GM21576 (cell line): ENCODE data around the gene TXLNG.
"Not testable (repeated sequence)": the region's sequence is repeated elsewhere in the genome, so short reads cannot be mapped to it uniquely, and the experiment has no call there.

Source experiments
- ATAC-seq: cut with Tn5 transposase; IDR thresholded peaks from one replicate; pipeline ENCODE4 v1.9.1; 2021; ENCODE audit warnings: mild to moderate bottlenecking, moderate library complexity; ENCODE audit not compliant: unreplicated experiment

Gene TXLNG

GRCh38 chrX:16786139-16786790 lies at the start of gene TXLNG:
TXLNG (plus strand) TSS chrX:16786466; CDS start chrX:16786488, 22 bp downstream.
- ATAC-seq: peak; percentile 99

GRCh38 chrX:16737024-16737423 lies 49.2 kb upstream of the TXLNG start:
- no peak for ATAC-seq

GRCh38 chrX:16739574-16739973 lies 46.7 kb upstream of the TXLNG start:
- no peak for ATAC-seq

- no peak for ATAC-seq
Measured at GRCh38 chrX:16743604-16744325, 42.5 kb upstream of the TXLNG start.

- ATAC-seq: no peak
Measured at GRCh38 chrX:16745102-16745501, 41.2 kb upstream of the TXLNG start.

GRCh38 chrX:16745659-16746058 lies 40.6 kb upstream of the TXLNG start:
- ATAC-seq: no peak

GRCh38 chrX:16748425-16748824 lies 37.8 kb upstream of the TXLNG start:
- ATAC-seq: no peak

- no peak for ATAC-seq
Measured at GRCh38 chrX:16750136-16750535, 36.1 kb upstream of the TXLNG start.

GRCh38 chrX:16754019-16754418 lies 32.2 kb upstream of the TXLNG start:
- no peak for ATAC-seq

GRCh38 chrX:16756724-16757123 lies 29.5 kb upstream of the TXLNG start:
- no peak for ATAC-seq

GRCh38 chrX:16761500-16761899 lies 24.8 kb upstream of the TXLNG start:
- ATAC-seq: not testable (repeated sequence)

GRCh38 chrX:16762579-16762978 lies 23.7 kb upstream of the TXLNG start:
- no peak for ATAC-seq

GRCh38 chrX:16765594-16765993 lies 20.7 kb upstream of the TXLNG start:
- no peak for ATAC-seq

GRCh38 chrX:16770970-16771482 lies 15.2 kb upstream of the TXLNG start:
- ATAC-seq: no peak

- ATAC-seq: no peak
Measured at GRCh38 chrX:16771483-16772398, 14.5 kb upstream of the TXLNG start.

- no peak for ATAC-seq
Measured at GRCh38 chrX:16772460-16772859, 13.8 kb upstream of the TXLNG start.

- ATAC-seq: no peak
Measured at GRCh38 chrX:16774746-16775145, 11.5 kb upstream of the TXLNG start.

GRCh38 chrX:16778545-16778944 lies 7.7 kb upstream of the TXLNG start:
- no peak for ATAC-seq

GRCh38 chrX:16778993-16779392 lies 7.3 kb upstream of the TXLNG start:
- no peak for ATAC-seq

GRCh38 chrX:16779815-16780214 lies 6.5 kb upstream of the TXLNG start:
- not testable (repeated sequence) for ATAC-seq

- no peak for ATAC-seq
Measured at GRCh38 chrX:16783452-16783851, 2.8 kb upstream of the TXLNG start.
